ENCODE measurements around the gene DIP2C. TPM values are rescaled to one million over a fixed set of nuclear protein-coding genes. Genes with fewer than 3 reads are reported as not detected.
"Not testable (repeated sequence)": the region's sequence is repeated elsewhere in the genome, so short reads cannot be mapped to it uniquely, and the experiment has no call there.

DIP2C gene
- total RNA-seq, 1 donor from 2014 or later = 31.9 TPM

GRCh38 chr10:287026-287709 is 402.3 kb downstream of the DIP2C start:
- no peak for DNase-seq (ENCODE audit: low read depth)

DNA sequence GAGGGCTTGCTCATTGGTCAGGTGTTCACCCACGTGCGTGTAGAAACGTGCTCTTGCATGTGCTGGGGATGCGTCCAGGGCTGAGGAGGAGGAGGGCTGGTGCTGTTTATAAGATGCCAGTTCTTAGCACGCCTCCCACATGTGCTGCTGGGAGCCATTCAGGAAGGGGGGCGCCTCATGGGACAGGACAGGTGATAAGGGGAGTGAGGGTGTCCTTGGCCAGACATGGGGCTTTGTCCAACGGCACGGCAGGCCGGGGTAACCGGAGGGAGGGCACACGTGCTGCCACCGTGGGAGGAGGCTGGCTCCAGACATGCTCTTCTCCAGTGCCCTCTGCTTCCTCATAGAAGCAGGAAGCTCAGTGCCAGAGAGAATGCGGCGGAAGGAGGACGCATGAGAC is 404.3 kb downstream of the DIP2C start:
- no peak for DNase-seq (ENCODE audit: low read depth)

GRCh38 chr10:283916-284356 is 405.5 kb downstream of the DIP2C start:
- no peak for DNase-seq (ENCODE audit: low read depth)

- DNase-seq (ENCODE audit: low read depth) = no peak
These were observed 406.4 kb downstream of the DIP2C start for GRCh38 chr10:283140-283479.

DNA sequence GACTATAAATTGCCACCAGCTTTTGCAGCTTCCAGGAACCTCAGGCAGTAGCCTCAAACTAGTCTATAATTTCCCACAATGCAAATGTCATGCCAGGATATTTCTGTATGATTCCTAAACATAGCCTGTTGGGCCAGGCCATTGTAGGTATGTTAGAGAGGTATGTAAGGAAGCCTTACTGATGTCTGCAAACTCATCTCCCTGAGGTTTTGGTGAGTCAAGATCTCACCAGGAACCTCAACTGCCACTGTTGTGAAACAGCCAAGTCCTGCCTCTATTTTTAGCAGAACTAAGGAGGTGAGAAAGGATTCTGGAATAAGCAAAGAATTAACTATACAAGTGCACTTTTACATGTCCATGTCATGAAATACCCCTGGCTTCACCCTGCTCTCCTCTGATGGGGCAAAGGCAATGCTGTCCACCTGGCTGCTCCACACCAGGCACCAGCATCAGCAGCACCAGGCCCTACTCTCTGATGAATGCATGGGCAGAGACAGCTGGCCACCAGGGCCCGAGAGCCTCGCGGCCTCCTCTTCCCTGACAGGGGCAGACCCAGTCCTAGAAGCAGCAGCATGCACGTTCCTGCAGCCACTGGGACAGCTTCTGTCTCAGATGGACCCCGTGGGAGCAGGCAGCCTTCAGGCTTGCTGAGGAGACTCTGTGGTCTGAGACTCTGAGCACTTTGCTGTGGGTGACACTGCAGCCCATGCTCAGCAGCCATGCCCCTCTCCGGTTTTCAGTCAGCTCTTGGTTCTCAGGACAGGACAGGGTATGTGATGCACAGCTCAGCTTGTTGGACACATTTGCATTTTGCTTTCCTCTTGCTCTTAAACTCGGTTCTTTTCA is 407.0 kb downstream of the DIP2C start:
- peak; percentile 54 for DNase-seq (ENCODE audit: low read depth)

GRCh38 chr10:279655-280054 is 409.8 kb downstream of the DIP2C start:
- DNase-seq (ENCODE audit: low read depth) = no peak

DNA sequence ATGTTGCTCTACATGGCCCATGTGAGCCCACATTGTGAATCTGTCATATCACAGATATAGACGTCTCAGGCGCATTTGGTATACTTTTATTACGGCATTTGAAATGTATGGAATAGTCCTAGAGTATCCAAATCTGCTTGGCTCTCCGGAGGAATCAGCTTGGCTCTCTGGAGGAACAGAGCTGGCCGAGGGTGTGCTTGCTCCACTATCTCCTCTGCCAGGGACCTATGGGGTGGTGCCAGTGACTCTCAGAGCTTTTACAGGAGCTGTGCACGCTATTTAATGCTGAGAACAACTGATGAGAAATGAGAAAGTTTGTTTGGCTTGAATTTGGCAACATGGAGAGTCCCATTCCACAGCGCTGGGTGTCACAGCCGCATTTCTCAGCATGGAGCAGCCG is 410.2 kb downstream of the DIP2C start:
- DNase-seq (ENCODE audit: low read depth) = no peak

DNA sequence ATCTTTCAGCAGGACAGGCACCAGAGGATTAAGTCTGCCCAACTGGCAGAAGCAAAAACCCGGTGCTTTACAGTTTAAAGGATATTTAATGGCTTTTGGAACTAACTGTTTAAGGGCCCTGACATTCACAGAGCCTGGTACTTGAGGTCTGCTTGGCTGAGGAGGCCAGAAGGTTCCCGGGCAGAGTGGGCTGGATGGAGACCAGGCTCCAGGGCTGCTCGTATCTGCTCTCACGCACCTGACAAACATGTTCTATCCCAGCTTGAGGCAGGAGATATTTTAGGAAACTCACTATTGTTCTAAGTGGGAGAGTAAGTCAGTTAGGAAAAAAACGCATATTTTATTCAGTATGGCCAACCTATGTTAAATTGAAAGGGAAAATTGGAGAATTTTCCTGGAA is 410.8 kb downstream of the DIP2C start:
- DNase-seq (ENCODE audit: low read depth) = no peak

DNA sequence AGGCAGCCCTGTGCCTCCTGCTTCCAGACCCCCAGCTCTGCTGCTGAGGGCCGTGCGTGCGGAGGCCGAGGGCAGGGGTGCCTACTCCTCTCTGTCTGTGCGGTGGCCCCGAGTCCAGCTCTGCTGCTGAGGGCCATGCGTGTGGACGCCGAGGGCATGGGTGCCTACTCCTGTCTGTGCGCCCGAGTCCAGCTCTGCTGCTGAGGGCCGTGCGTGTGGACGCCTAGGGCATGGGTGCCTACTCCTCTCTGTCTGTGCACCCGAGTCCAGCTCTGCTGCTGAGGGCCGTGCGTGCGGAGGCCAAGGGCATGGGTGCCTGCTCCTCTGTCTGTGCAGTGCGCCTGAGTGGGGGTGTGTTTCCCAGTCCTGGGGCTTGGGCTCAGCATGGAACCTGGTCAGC is 411.5 kb downstream of the DIP2C start:
- no peak for DNase-seq (ENCODE audit: low read depth)

DNA sequence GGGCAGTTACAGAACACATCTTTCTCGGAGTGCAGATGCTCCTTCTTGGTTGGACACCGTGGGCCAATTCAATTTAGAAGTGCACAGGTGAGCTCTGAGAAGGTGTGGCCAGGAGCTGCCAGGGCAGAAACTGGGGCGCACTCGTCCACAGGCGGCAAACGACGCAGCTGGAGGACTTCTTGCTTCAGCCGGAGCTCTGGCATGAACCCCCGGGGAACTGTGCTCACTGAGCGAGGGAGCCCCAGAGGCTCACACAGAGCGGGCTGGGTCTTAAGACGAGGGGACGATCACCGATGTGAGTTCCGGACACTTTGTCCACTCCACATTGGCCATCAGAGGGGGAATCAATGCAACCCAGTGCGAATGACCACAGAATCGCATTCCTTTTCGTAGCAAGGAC is 413.8 kb downstream of the DIP2C start:
- no peak for DNase-seq (ENCODE audit: low read depth)

DNA sequence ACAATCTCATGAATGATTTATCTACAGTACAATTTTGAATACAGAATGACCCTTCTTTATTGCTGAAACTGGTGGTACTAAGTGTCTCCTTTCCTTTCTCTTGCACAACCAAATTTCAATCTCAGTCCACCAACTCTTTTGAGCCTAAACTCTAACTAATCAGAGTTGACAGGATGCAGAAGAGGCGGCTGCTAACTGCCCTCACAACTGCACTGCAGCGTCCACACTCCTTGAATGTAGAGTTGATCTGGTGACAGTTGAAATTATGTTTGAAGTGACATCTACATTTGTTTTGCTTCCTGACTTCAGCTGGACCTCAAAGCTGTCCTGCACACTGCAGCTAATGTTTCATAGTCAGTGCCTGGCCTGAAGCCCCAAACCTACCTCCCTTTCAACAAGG is 414.6 kb downstream of the DIP2C start:
- DNase-seq (ENCODE audit: low read depth) = no peak

DNA sequence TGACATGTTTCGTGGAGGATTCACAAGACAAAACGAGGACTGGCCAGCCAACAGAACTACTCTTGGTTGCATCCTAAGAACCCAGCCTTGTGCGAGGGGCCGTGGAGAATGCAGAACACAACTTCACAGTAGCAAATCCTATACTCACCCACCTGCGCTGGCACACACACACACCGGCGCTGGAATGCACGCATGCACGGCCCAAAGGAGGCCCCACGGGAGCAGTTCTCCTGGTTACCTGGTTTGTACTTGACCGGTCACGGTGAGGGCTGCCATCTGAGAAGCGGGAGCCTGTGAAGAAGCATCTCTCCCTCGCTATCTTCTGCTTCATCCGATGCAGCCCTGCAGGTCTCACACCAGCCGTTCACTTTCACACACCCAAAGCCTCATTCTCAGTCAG is 416.4 kb downstream of the DIP2C start:
- DNase-seq (ENCODE audit: low read depth) = no peak

DNA sequence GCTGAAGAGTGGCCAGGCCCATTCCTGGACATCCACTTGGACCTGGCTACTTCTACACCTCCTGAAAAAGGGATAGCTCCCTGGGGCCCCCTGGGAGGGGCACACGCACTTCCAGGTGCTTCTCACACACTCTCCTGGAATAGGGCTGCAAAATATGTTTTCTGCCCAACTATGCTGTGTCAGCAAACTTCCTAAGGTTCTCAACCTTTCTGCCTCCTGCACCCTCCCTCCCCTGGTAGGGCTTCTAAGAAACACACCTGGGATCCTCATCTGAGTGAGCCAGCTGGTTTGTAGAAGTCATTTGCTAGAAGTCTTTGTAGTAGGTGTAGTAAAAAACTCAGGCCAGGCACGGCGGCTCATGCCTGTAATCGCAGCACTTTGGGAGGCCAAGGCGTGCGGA is 417.7 kb downstream of the DIP2C start:
- DNase-seq (ENCODE audit: low read depth) = no peak

DNA sequence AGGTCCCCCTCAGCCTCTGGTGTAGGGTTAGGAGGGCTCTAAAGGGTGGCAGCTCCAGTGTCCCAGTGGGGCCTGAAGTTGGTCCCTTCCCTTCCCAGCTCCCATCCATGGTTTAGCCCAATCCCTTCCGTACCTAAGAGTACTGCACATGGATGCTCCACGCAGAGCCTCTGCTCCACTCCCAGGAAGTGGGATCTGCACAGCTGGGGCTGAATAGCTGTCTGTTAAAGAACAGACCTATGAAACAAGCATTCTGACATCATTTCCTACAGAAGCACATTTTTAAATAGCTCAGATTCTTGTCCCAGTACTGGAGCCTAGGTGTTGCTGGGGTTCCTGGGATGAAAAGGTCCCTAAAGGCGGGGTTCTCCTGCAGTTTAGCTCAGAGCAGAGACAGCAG is 418.3 kb downstream of the DIP2C start:
- no peak for DNase-seq (ENCODE audit: low read depth)

DNA sequence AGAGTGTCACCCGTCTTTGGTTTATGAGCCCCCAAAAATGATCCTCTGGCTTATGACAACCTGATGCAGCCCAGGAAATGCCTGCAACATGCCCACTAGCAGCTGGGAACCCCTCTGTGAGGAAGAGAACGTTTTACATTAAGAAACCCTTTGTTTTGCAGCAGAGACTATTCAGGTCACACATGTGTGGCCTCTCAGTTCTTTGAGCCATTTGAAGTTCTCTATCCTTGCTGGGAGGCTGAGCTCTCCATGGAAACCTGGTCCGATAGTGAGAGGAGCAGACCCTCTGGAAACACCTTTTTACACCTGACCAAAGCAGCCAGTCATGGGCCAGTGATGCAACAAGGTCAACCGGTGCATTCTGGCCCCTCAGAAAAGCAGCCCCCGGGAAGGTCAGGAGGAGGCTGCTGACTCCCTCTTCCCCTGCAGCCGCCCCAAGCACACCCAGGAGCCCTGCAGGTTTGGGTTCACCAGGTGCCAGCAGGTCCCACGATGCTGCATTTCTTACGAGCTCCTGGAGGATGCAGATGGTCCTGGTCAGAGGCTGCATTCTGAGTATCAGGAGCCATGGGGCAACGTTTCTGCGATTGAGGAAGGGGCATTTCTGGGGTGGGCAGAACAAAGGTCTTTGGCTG is 419.9 kb downstream of the DIP2C start:
- DNase-seq (ENCODE audit: low read depth) = no peak

- no peak for DNase-seq (ENCODE audit: low read depth)
These were observed 421.8 kb downstream of the DIP2C start for GRCh38 chr10:267705-268104.

GRCh38 chr10:266974-267425 is 422.5 kb downstream of the DIP2C start:
- DNase-seq (ENCODE audit: low read depth) = peak; percentile 9

GRCh38 chr10:265816-266588 is 423.5 kb downstream of the DIP2C start:
- DNase-seq (ENCODE audit: low read depth) = not testable (repeated sequence)

DNA sequence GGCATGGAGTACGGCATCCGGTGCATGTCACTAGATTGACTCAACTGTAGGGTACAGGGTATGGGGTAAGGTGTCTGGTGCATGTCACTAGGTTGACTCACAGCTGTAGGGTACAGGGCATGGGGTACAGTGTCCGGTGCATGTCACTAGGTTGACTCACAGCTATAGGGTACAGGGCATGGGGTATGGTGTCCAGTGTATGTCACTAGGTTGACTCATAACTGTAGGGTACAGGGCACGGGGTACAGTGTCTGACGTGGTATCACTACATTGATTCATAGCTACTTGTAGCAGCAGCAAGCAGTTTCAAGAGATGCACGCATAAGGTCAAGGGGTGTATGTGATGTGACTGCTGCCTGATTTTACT is 424.4 kb downstream of the DIP2C start:
- DNase-seq (ENCODE audit: low read depth) = not testable (repeated sequence)

GRCh38 chr10:264160-265073 is 425.1 kb downstream of the DIP2C start:
- DNase-seq (ENCODE audit: low read depth) = not testable (repeated sequence)

Data from myocyte (in vitro differentiated cells).